ENCODE measurements around the gene GPX2. TPM values are rescaled to one million over a fixed set of nuclear protein-coding genes. Genes with fewer than 3 reads are reported as not detected.

GPX2 gene
- total and polyA plus RNA-seq, 7 donors, result 1.9 to 1,392 (median 374) TPM; not detected in 3

GRCh38 chr14:64928239-64929013 lies 14.1 kb downstream of the GPX2 start:
- H3K27me3 ChIP-seq, result no peaks in the 10 kb centered on the region
- intact Hi-C loops (cut with DNase I), result no loop called here
- H3K9me3 ChIP-seq, result no peaks in the 10 kb centered on the region
- WGBS, 2 donors, result 62 to 73% methylated on average over 7 of the region's 7 CpGs
- peaks cover 0 to 78% (median 16%) of the 10 kb centered on the region in 4 donors for H3K36me3 ChIP-seq
- no peak for DNase-seq
- no peak overlapping the region for H3K27ac ChIP-seq
- peaks cover 0 to 30% (median 25%) of the 10 kb centered on the region in 4 donors for H3K4me1 ChIP-seq
- H3K4me3 ChIP-seq, result no peak overlapping the region
- TF ChIP-seq EP300 (IDR thresholded peaks at IDR 0.05) (no peak), CTCF (IDR thresholded peaks at IDR 0.05) (no peak), POLR2A (IDR thresholded peaks at IDR 0.05) (no peak), POLR2AphosphoS5 (IDR thresholded peaks at IDR 0.05) (no peak)

GRCh38 chr14:64927031-64927430 lies 15.5 kb downstream of the GPX2 start:
- H3K9me3 ChIP-seq, result no peaks in the 10 kb centered on the region
- peaks cover 0 to 64% (median 16%) of the 10 kb centered on the region in 4 donors for H3K36me3 ChIP-seq
- no peak overlapping the region for H3K27ac ChIP-seq
- no peak for TF ChIP-seq CTCF (IDR thresholded peaks at IDR 0.05)
- TF ChIP-seq EP300 (IDR thresholded peaks at IDR 0.05), result no peak
- TF ChIP-seq POLR2AphosphoS5 (IDR thresholded peaks at IDR 0.05), result no peak
- no peak for TF ChIP-seq POLR2A (IDR thresholded peaks at IDR 0.05)
- no peak overlapping the region for H3K4me3 ChIP-seq
- 86 to 94% methylated on average over 3 of the region's 3 CpGs for WGBS, 2 donors
- no peaks in the 10 kb centered on the region for H3K27me3 ChIP-seq
- no peak for DNase-seq
- intact Hi-C loops (cut with DNase I), result no loop called here
- H3K4me1 ChIP-seq, result peaks cover 0 to 30% (median 25%) of the 10 kb centered on the region in 4 donors

DNA sequence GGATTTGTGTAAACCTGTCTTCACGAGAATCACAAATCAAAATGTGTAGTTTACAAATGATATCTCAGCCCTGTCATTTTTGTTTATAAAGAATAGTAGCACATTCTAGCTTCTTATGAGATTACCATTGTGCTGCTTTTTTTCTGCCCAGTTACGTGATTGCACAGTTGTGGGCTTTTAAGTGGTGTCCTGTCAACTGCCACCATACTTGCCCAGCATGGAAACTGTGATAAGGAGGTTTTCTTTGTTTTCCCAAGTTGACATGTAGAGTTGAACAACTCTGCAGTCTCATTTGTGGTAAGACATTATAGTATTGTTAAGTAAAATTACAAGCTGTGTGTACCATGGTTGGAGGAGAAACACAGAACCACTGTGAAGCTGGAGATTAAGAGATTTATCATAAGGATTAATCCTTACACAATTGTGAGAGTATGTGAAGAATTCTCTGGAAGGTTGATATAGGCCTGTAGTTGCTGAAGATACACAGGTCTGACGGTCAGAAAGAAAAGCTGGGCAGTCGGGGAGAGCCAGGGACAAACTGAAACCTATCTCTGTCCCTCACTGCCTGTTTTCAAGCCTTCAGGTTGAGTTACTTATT lies 16.0 kb downstream of the GPX2 start:
- H3K4me3 ChIP-seq, result no peak overlapping the region
- no peaks in the 10 kb centered on the region for H3K9me3 ChIP-seq
- peaks cover 0 to 58% (median 16%) of the 10 kb centered on the region in 4 donors for H3K36me3 ChIP-seq
- no peak for TF ChIP-seq CTCF (IDR thresholded peaks at IDR 0.05)
- TF ChIP-seq EP300 (IDR thresholded peaks at IDR 0.05), result no peak
- TF ChIP-seq POLR2AphosphoS5 (IDR thresholded peaks at IDR 0.05), result no peak
- no peak for TF ChIP-seq POLR2A (IDR thresholded peaks at IDR 0.05)
- intact Hi-C loops (cut with DNase I), result no loop called here
- no peak overlapping the region for H3K27ac ChIP-seq
- H3K27me3 ChIP-seq, result no peaks in the 10 kb centered on the region
- 80 to 94% methylated on average over 4 of the region's 4 CpGs for WGBS, 2 donors
- no peak for DNase-seq
- H3K4me1 ChIP-seq, result peaks cover 0 to 30% (median 25%) of the 10 kb centered on the region in 4 donors

DNA sequence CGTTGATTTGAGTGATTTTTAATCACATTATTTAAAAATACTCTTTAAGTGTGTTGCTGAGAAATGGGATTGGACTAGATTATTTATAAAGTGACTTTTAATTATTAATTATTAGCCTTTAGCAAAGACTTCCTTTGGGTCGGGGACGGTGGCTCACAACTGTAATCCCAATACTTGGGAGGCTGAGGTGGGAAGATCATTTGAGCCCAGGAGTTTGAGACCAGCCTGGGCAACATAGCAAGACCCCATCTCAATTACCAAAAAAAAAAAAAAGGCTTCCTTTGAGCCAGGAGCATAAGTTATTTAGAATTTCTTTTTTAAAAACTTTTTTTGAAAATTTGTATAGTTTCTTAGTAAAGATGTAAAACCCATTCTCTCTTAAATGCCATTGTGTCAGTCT lies 19.5 kb downstream of the GPX2 start:
- Histone ChIP-seq H3K27ac (no peak overlapping the region), H3K4me1 (peaks cover 0 to 23% (median 12%) of the 10 kb centered on the region in 4 donors), H3K27me3 (no peaks in the 10 kb centered on the region), H3K36me3 (peaks cover 0 to 39% (median 16%) of the 10 kb centered on the region in 4 donors), H3K4me3 (no peak overlapping the region), H3K9me3 (no peaks in the 10 kb centered on the region)
- intact Hi-C loops (cut with DNase I), result no loop called here
- WGBS, 2 donors, result 86 to 92% methylated on average over 3 of the region's 3 CpGs
- no peak for DNase-seq
- TF ChIP-seq POLR2A (IDR thresholded peaks at IDR 0.05) (no peak), CTCF (IDR thresholded peaks at IDR 0.05) (no peak), EP300 (IDR thresholded peaks at IDR 0.05) (no peak)
